Glutamatergic neuron (in vitro differentiated cells): ENCODE results near the gene NANOGP8. TPM values are rescaled to one million over a fixed set of nuclear protein-coding genes. Genes with fewer than 3 reads are reported as not detected.

Experiments used
- DNase-seq: peaks from one replicate; pipeline ENCODE4 v3.0.0; 2022
- H3K27ac Mint-ChIP-seq: one replicate; pipeline ENCODE4 v1.8.0; 2020; ENCODE audit warnings: mild to moderate bottlenecking, mixed read lengths, inconsistent platforms; ENCODE audit not compliant: unreplicated experiment
- H3K27me3 Mint-ChIP-seq: one replicate; pipeline ENCODE4 v1.8.0; 2020; ENCODE audit warnings: mild to moderate bottlenecking, moderate library complexity, mixed read lengths, inconsistent platforms; ENCODE audit not compliant: unreplicated experiment
- H3K36me3 Mint-ChIP-seq: one replicate; pipeline ENCODE4 v1.8.0; 2020; ENCODE audit warnings: mild to moderate bottlenecking, mixed read lengths, inconsistent platforms; ENCODE audit not compliant: unreplicated experiment
- H3K4me1 Mint-ChIP-seq: one replicate; pipeline ENCODE4 v1.8.0; 2020; ENCODE audit warnings: mild to moderate bottlenecking, low read depth, mixed read lengths, inconsistent platforms; ENCODE audit not compliant: unreplicated experiment
- H3K4me3 Mint-ChIP-seq: one replicate; pipeline ENCODE4 v1.8.0; 2020; ENCODE audit warnings: mild to moderate bottlenecking, mixed read lengths, inconsistent platforms; ENCODE audit not compliant: unreplicated experiment
- H3K9me3 Mint-ChIP-seq: one replicate; pipeline ENCODE4 v1.8.0; 2020; ENCODE audit warnings: mild to moderate bottlenecking, moderate library complexity, mixed read lengths, inconsistent platforms; ENCODE audit not compliant: unreplicated experiment
- total RNA-seq: library from RNA; stranded (reverse); fragmentation: NEBNext Ultra II Directional; extraction: Animal tissue kit (Norgen Biotek cat#: 25700); gene quantifications from one replicate; pipeline ENCODE4 v1.2.1, GENCODE V29; 2021; ENCODE audit not compliant: unreplicated experiment
- TF ChIP-seq, protein P1 (sequence below): fragments of 200-600 bp; sonication (generic); IDR thresholded peaks from one replicate; pipeline ENCODE4 v1.5.0; 2021; ENCODE audit not compliant: partially characterized antibody, unreplicated experiment

Gene NANOGP8
- total RNA-seq, 1 donor from 2014 or later = 0.86 TPM

GRCh38 chr15:35067496-35068347 lies 17.4 kb downstream of the NANOGP8 start:
- no peak overlapping the region for H3K27ac Mint-ChIP-seq
- TF ChIP-seq, protein P1, sequence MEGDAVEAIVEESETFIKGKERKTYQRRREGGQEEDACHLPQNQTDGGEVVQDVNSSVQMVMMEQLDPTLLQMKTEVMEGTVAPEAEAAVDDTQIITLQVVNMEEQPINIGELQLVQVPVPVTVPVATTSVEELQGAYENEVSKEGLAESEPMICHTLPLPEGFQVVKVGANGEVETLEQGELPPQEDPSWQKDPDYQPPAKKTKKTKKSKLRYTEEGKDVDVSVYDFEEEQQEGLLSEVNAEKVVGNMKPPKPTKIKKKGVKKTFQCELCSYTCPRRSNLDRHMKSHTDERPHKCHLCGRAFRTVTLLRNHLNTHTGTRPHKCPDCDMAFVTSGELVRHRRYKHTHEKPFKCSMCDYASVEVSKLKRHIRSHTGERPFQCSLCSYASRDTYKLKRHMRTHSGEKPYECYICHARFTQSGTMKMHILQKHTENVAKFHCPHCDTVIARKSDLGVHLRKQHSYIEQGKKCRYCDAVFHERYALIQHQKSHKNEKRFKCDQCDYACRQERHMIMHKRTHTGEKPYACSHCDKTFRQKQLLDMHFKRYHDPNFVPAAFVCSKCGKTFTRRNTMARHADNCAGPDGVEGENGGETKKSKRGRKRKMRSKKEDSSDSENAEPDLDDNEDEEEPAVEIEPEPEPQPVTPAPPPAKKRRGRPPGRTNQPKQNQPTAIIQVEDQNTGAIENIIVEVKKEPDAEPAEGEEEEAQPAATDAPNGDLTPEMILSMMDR = no peak
- no peak for DNase-seq
- no peaks in the 10 kb centered on the region for H3K36me3 Mint-ChIP-seq
- no peak overlapping the region for H3K4me3 Mint-ChIP-seq
- H3K27me3 Mint-ChIP-seq = no peaks in the 10 kb centered on the region
- no peaks in the 10 kb centered on the region for H3K4me1 Mint-ChIP-seq
- no peaks in the 10 kb centered on the region for H3K9me3 Mint-ChIP-seq

DNA sequence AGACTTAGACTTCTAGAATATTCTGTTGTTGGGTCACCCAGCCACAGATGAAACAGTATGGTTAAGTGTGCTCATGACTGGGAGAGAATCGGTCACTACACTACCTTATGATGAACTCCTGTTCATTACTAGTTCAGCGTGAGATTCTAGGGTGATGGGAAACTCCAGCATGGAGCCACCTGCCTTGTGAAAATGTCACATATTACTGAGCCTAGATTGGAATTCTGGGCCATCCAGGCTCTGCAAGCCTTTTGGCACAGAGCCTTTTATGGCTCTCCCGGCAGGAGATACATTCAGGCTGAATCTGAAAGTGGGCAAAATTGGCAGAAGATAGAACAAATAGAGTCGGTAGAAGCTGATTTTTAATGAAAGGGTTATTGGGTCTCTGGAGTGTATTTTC lies 19.0 kb downstream of the NANOGP8 start:
- Mint-ChIP-seq H3K27me3 (no peaks in the 10 kb centered on the region), H3K4me3 (no peak overlapping the region), H3K4me1 (no peaks in the 10 kb centered on the region), H3K27ac (no peak overlapping the region), H3K9me3 (no peaks in the 10 kb centered on the region), H3K36me3 (no peaks in the 10 kb centered on the region)
- DNase-seq = no peak
- TF ChIP-seq, protein P1 = no peak

DNA sequence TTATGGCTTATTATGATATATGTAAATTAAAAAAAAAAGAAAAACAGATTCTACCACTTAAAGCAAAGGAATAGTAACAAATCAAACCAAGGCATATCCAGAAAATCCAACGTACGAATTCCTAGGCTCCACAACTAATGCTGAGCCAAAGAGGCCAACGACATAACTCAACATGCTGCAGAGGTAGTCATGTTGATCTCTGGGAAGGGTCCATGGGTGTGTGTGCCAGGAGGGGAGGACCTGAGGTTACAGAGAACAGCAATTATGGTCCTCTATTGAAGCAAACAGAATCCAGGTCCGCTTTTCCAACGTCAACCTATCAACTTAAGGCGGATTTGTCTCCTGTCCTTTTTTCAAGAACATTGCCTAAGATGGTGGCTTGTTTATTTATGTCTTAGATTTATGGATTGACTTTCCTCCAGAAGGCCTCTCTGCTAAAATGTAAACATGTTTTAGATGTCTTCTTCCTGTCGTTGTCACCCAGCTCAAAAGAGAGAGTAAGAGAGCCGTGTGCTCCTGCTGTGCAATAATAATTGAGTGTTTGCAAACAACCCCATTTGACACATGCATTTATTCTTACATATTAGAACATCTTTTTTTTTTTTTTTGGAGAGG lies 20.4 kb downstream of the NANOGP8 start:
- H3K27ac Mint-ChIP-seq = no peak overlapping the region
- TF ChIP-seq, protein P1 = no peak
- no peaks in the 10 kb centered on the region for H3K27me3 Mint-ChIP-seq
- no peaks in the 10 kb centered on the region for H3K36me3 Mint-ChIP-seq
- no peak for DNase-seq
- no peaks in the 10 kb centered on the region for H3K4me1 Mint-ChIP-seq
- H3K9me3 Mint-ChIP-seq = no peaks in the 10 kb centered on the region
- no peak overlapping the region for H3K4me3 Mint-ChIP-seq

DNA sequence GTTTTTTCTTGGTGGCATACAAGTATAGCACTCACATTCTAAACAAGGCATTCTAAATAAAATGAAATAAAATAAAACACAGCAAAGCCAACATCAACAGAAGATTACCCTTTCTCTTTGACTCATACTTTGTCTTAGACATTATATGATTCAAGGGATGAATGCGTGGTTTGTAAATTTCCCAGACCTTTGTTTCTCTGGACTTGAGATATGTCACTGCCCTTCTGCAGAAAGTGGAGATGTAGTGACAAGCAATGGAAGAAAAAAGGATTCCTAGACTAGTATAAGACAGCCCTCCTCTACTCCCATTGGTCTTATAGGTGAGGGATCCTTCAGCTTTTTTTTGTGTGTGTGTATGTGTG lies 22.4 kb downstream of the NANOGP8 start:
- Mint-ChIP-seq H3K27me3 (no peaks in the 10 kb centered on the region), H3K27ac (no peak overlapping the region), H3K4me3 (no peak overlapping the region), H3K36me3 (no peaks in the 10 kb centered on the region), H3K9me3 (no peaks in the 10 kb centered on the region), H3K4me1 (no peaks in the 10 kb centered on the region)
- TF ChIP-seq, protein P1 = no peak
- no peak for DNase-seq
